ENCODE results near the gene PPP2R3B. TPM values are rescaled to one million over a fixed set of nuclear protein-coding genes. Genes with fewer than 3 reads are reported as not detected.

Gene PPP2R3B
- total RNA-seq, 1 donor from 2014 or later, result 53.4 TPM

DNA sequence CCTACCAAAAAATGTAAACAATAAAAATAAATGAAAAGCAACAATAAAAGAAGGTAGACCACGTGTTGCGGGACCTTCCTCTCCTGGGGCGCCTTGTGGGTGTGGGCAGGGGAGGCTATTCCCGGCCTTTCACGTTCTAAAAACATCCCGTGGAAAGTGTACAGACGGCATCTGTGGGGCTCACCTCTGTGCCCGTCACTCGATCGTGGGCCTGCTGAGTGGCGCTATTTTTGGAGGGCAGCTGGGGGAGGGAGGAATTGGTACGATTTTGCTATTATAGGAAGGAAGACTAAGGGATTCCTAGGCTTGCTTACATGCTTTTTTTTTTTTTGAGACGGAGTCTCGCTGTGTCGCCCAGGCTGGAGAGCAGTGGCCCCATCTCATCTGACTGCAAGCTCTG lies 13.6 kb upstream of the PPP2R3B start:
- no peaks in the 10 kb centered on the region for H3K9me3 Mint-ChIP-seq
- H3K4me3 Mint-ChIP-seq, result no peak overlapping the region
- H3K4me1 Mint-ChIP-seq (ENCODE audit: unreplicated experiment), result no peaks in the 10 kb centered on the region
- DNase-seq (ENCODE audit: extremely low spot score, unreplicated experiment), result no peak
- TF ChIP-seq, protein P1, sequence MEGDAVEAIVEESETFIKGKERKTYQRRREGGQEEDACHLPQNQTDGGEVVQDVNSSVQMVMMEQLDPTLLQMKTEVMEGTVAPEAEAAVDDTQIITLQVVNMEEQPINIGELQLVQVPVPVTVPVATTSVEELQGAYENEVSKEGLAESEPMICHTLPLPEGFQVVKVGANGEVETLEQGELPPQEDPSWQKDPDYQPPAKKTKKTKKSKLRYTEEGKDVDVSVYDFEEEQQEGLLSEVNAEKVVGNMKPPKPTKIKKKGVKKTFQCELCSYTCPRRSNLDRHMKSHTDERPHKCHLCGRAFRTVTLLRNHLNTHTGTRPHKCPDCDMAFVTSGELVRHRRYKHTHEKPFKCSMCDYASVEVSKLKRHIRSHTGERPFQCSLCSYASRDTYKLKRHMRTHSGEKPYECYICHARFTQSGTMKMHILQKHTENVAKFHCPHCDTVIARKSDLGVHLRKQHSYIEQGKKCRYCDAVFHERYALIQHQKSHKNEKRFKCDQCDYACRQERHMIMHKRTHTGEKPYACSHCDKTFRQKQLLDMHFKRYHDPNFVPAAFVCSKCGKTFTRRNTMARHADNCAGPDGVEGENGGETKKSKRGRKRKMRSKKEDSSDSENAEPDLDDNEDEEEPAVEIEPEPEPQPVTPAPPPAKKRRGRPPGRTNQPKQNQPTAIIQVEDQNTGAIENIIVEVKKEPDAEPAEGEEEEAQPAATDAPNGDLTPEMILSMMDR (conservative IDR thresholded peaks at IDR 0.05), result no peak
- H3K36me3 Mint-ChIP-seq, result no peaks in the 10 kb centered on the region
- no peaks in the 10 kb centered on the region for H3K27me3 Mint-ChIP-seq
- H3K27ac Mint-ChIP-seq, result no peak overlapping the region

DNA sequence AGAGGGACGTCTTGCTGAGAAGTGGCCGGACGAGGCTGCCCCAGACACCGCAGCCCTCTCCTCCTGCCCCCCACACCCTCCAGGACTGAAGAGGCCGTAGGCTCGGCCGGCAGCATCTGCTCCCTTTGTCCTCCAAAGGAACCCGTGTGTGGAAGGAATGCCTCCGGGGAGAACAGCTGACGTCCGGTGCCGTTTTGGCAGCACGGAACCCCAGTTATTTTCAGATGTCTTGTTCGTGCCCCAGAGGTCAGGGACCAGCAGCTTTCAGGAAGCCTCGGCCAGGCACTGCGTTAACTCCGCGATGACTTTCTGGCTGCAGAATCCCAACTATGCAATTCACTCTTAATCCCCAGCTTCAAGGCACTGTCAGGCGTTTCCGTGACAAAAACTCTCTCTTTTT lies 10.9 kb upstream of the PPP2R3B start:
- TF ChIP-seq, protein P1 (conservative IDR thresholded peaks at IDR 0.05), result no peak
- peak overlapping the region; percentile 39 for H3K4me3 Mint-ChIP-seq
- H3K4me1 Mint-ChIP-seq (ENCODE audit: unreplicated experiment), result no peaks in the 10 kb centered on the region
- H3K9me3 Mint-ChIP-seq, result no peaks in the 10 kb centered on the region
- no peak overlapping the region for H3K27ac Mint-ChIP-seq
- no peaks in the 10 kb centered on the region for H3K36me3 Mint-ChIP-seq
- no peak for DNase-seq (ENCODE audit: extremely low spot score, unreplicated experiment)
- no peaks in the 10 kb centered on the region for H3K27me3 Mint-ChIP-seq

DNA sequence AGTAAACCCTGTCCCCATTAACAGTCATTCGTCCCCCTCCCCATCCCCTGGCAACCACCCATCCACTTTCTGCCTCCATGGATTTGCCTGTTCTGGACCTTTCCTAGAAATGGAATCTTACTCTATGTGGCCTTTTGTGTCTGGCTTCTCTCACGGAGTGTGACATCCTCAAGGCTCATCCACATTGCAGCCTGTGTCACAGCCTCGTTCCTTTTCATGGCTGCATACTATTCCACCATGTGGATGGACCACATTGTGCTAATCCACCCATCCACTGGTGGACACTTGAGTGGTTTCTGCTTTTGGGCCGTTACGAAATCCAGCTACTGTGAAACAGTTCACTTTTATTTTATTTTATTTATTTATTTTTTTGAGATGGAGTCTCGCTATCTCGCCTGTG lies 8.1 kb upstream of the PPP2R3B start:
- TF ChIP-seq, protein P1 (conservative IDR thresholded peaks at IDR 0.05), result no peak
- no peaks in the 10 kb centered on the region for H3K36me3 Mint-ChIP-seq
- no peak overlapping the region for H3K4me3 Mint-ChIP-seq
- H3K27me3 Mint-ChIP-seq, result no peaks in the 10 kb centered on the region
- DNase-seq (ENCODE audit: extremely low spot score, unreplicated experiment), result no peak
- H3K27ac Mint-ChIP-seq, result no peak overlapping the region
- no peaks in the 10 kb centered on the region for H3K4me1 Mint-ChIP-seq (ENCODE audit: unreplicated experiment)
- H3K9me3 Mint-ChIP-seq, result no peaks in the 10 kb centered on the region

DNA sequence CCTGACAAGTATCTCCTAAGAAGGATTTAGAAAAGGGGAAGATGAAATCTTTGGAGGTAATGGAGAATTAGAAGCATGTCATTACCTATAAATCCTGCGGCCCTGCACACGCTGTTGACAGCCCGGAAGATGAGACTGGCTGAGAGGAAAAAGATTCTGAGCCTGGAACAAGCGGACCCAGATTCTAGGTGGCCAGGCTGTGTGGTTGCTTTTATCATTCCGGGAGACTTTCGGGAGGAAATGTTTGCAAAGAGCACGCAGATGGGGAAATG lies 5.8 kb upstream of the PPP2R3B start:
- TF ChIP-seq, protein P1 (conservative IDR thresholded peaks at IDR 0.05), result no peak
- DNase-seq (ENCODE audit: extremely low spot score, unreplicated experiment), result no peak
- Mint-ChIP-seq H3K4me3 (no peak overlapping the region), H3K27me3 (no peaks in the 10 kb centered on the region), H3K4me1 (ENCODE audit: unreplicated experiment) (peaks cover 1% of the 10 kb centered on the region), H3K36me3 (no peaks in the 10 kb centered on the region), H3K27ac (no peak overlapping the region), H3K9me3 (no peaks in the 10 kb centered on the region)

DNA sequence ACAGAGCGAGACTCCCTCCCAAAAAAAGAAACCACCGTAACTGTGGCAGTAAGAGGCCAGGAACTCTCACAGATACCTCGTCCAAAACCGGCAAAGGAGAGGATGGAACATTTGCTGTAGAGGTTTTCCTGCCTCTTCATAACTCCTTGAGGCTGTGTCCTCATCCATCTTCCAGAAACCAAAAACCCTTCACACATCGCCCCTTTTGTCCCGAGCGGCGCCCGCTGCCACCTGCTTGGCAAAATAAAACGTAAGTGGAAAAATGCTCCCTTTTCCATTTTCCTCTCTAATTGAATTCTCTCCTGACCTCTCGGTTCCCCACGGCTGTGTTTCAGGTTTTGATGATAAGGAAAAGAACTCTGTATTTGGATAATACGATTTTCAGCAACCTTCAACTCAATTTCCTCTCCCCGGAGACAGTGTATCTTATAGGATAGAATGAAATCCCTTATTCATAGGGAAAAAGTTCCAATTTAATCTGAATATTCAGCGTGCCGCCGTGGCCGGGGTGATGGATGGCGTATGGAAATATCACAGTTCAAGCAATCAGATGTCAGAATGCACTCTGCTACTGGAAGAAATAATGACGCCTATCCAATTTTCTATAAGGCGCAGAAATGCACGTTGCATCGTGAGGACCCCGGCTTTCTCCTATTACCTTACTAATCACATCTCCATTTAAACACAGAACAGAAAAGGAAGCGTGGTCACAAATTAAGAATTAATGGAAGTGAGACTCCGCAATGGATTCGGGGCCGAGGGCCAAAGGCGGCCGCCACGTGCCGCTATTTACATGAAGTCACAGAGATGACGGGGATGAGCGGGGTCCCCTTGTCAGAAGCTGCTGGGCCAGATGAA lies 5.2 kb upstream of the PPP2R3B start:
- H3K36me3 Mint-ChIP-seq, result peaks cover 3% of the 10 kb centered on the region
- H3K27me3 Mint-ChIP-seq, result no peaks in the 10 kb centered on the region
- no peaks in the 10 kb centered on the region for H3K9me3 Mint-ChIP-seq
- TF ChIP-seq, protein P1 (conservative IDR thresholded peaks at IDR 0.05), result no peak
- peak overlapping the region; percentile 6 for H3K27ac Mint-ChIP-seq
- DNase-seq (ENCODE audit: extremely low spot score, unreplicated experiment), result no peak
- H3K4me1 Mint-ChIP-seq (ENCODE audit: unreplicated experiment), result peaks cover 7% of the 10 kb centered on the region
- H3K4me3 Mint-ChIP-seq, result no peak overlapping the region

All from type B pancreatic cell (in vitro differentiated cells).